Astrocyte (in vitro differentiated cells and primary cell): Measurements from ENCODE around the gene ZNF878. TPM values are rescaled to one million over a fixed set of nuclear protein-coding genes. Genes with fewer than 3 reads are reported as not detected.

Source experiments
- DNase-seq: peaks from one replicate; pipeline ENCODE4 v3.0.0-alpha.2; 2010; ENCODE audit warnings: low read depth
- FAIRE-seq: peaks from 2 replicates; lab custom pipeline; 2011; peaks lifted over from hg19 to GRCh38; lab: Jason Lieb, UNC
- H2AFZ ChIP-seq: 2 replicates; pipeline ENCODE4 v1.6.0; 2012; ENCODE audit warnings: low read depth, low read length, inconsistent platforms
- H3K27ac ChIP-seq: 2 replicates; pipeline ENCODE4 v1.5.1; 2011; ENCODE audit warnings: low read depth, low read length, inconsistent platforms
- H3K27me3 ChIP-seq: 2 replicates; pipeline ENCODE4 v1.6.0; 2011; ENCODE audit warnings: low read length, inconsistent platforms; ENCODE audit not compliant: insufficient read depth
- H3K36me3 ChIP-seq: 2 replicates; pipeline ENCODE4 v1.5.1; 2011; ENCODE audit warnings: low read length, inconsistent platforms; ENCODE audit not compliant: insufficient read depth
- H3K4me1 ChIP-seq: 2 replicates; pipeline ENCODE4 v1.5.1; 2011; ENCODE audit warnings: low read length, inconsistent platforms; ENCODE audit not compliant: insufficient read depth
- H3K4me2 ChIP-seq: 2 replicates; pipeline ENCODE4 v1.6.0; 2012; ENCODE audit warnings: low read length, inconsistent platforms
- H3K4me3 ChIP-seq: 2 replicates; pipeline ENCODE4 v1.5.1; 2011; ENCODE audit warnings: low read depth, mild to moderate bottlenecking, low read length, inconsistent platforms; ENCODE audit not compliant: insufficient read depth
- H3K79me2 ChIP-seq: 2 replicates; pipeline ENCODE4 v1.6.0; 2012; ENCODE audit warnings: mild to moderate bottlenecking, low read length, inconsistent platforms; ENCODE audit not compliant: insufficient read depth
- H3K9ac ChIP-seq: 2 replicates; pipeline ENCODE4 v1.6.0; 2012; ENCODE audit warnings: mild to moderate bottlenecking, low read length, inconsistent platforms
- H3K9me3 ChIP-seq: 2 replicates; pipeline ENCODE4 v1.5.1; 2012; ENCODE audit warnings: low read depth, mild to moderate bottlenecking, low read length, inconsistent platforms; ENCODE audit not compliant: insufficient read depth
- H4K20me1 ChIP-seq: 2 replicates; pipeline ENCODE4 v1.6.0; 2012; ENCODE audit warnings: low read length, inconsistent platforms; ENCODE audit not compliant: insufficient read depth
- H3K27ac Mint-ChIP-seq: one replicate; pipeline ENCODE4 v1.8.0; 2021; ENCODE audit warnings: mild to moderate bottlenecking, mixed read lengths; ENCODE audit not compliant: unreplicated experiment
- H3K27me3 Mint-ChIP-seq: one replicate; pipeline ENCODE4 v1.8.0; 2021; ENCODE audit warnings: low read depth, mixed read lengths; ENCODE audit not compliant: unreplicated experiment
- H3K36me3 Mint-ChIP-seq: one replicate; pipeline ENCODE4 v1.8.0; 2021; ENCODE audit warnings: low read depth, mixed read lengths; ENCODE audit not compliant: unreplicated experiment
- H3K4me1 Mint-ChIP-seq: one replicate; pipeline ENCODE4 v1.8.0; 2021; ENCODE audit warnings: low read depth, mixed read lengths; ENCODE audit not compliant: unreplicated experiment
- H3K4me3 Mint-ChIP-seq: one replicate; pipeline ENCODE4 v1.8.0; 2021; ENCODE audit warnings: mild to moderate bottlenecking, moderate library complexity, mixed read lengths; ENCODE audit not compliant: unreplicated experiment
- H3K9me3 Mint-ChIP-seq: one replicate; pipeline ENCODE4 v1.8.0; 2021; ENCODE audit warnings: mild to moderate bottlenecking, mixed read lengths; ENCODE audit not compliant: unreplicated experiment
- CTCF ChIP-seq: IDR thresholded peaks from 2 replicates; pipeline ENCODE4 v1.5.1; 2011; ENCODE audit warnings: low read depth, mild to moderate bottlenecking, inconsistent platforms, low read length, moderate library complexity; ENCODE audit not compliant: insufficient read depth
- EZH2 ChIP-seq: IDR thresholded peaks from 2 replicates; pipeline ENCODE4 v1.6.1; 2012; ENCODE audit warnings: mild to moderate bottlenecking, low read length, inconsistent platforms; ENCODE audit not compliant: insufficient read depth
- total RNA-seq: library from RNA; stranded (reverse); gene quantifications from 2 replicates; pipeline ENCODE4 v1.2.1, GENCODE V29; 2021

Gene ZNF878
- total RNA-seq, 1 donor from 2014 or later = not detected

- H3K27ac Mint-ChIP-seq = no peak within 1 kb of the TSS
- FAIRE-seq = peak; percentile 56
These were observed 17.3 kb downstream of the ZNF878 start, which contains the start of gene ZNF433 for GRCh38 chr19:12035220-12036172. ZNF433 (minus strand) TSS chr19:12035679; CDS start chr19:12035539, 140 bp downstream.

DNA sequence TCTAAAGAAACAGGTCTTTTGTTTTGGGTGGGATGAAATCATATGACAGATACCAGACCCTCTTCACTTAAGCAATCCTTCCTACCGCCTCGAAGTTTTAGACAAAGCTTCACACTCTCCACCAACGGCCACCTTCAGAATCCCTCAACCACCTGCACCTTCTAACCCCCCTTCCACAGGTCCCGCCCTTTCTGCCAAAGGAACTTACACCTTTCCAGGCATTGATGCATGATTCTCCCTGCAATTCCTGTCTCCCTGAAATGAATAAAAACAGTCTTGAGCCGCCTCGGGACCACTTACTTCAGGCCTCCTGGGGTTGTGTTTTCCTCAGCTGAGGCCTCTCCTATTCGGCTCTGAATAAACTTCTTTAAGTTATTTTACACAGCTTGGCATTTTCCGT, 18.1 kb downstream of the ZNF878 start:
- no peak for DNase-seq
- no peaks in the 10 kb centered on the region for H3K36me3 Mint-ChIP-seq

More at GRCh38 chr19:12035220-12036172, 17.3 kb downstream of the ZNF878 start, which contains the start of gene ZNF433:
- H2AFZ ChIP-seq = peak within 1 kb of the TSS; percentile 95
- H3K9me3 Mint-ChIP-seq = peaks cover 17% of the 10 kb centered on the region
- peak within 1 kb of the TSS; percentile 79 for H3K27ac ChIP-seq
- no peaks in the 10 kb centered on the region for H3K36me3 ChIP-seq
- H3K79me2 ChIP-seq = peaks cover 3% of the 10 kb centered on the region
- H3K4me1 ChIP-seq = no peaks in the 10 kb centered on the region
- TF ChIP-seq EZH2 (no peak), CTCF (no peak)
- peak within 1 kb of the TSS; percentile 70 for H3K4me3 ChIP-seq
- H4K20me1 ChIP-seq = no peaks in the 10 kb centered on the region
- no peak within 1 kb of the TSS for H3K4me3 Mint-ChIP-seq
- H3K9ac ChIP-seq = peak within 1 kb of the TSS; percentile 95
- H3K4me2 ChIP-seq = peak within 1 kb of the TSS; percentile 93
- H3K27me3 ChIP-seq = no peaks in the 10 kb centered on the region
- no peaks in the 10 kb centered on the region for H3K4me1 Mint-ChIP-seq
- no peaks in the 10 kb centered on the region for H3K27me3 Mint-ChIP-seq
- peak; percentile 66 for DNase-seq
- H3K36me3 Mint-ChIP-seq = no peaks in the 10 kb centered on the region
- H3K9me3 ChIP-seq = no peaks in the 10 kb centered on the region

More for the DNA sequence above, 18.1 kb downstream of the ZNF878 start:
- Histone ChIP-seq H3K9me3 (no peaks in the 10 kb centered on the region), H3K4me3 (peak overlapping the region; percentile 70), H3K27me3 (no peaks in the 10 kb centered on the region), H3K4me1 (no peaks in the 10 kb centered on the region), H3K4me2 (peak overlapping the region; percentile 93), H3K79me2 (peaks cover 4% of the 10 kb centered on the region), H3K27ac (no peak overlapping the region), H3K9ac (peak overlapping the region; percentile 95), H2AFZ (no peak overlapping the region), H4K20me1 (no peaks in the 10 kb centered on the region), H3K36me3 (no peaks in the 10 kb centered on the region)
- TF ChIP-seq EZH2 = no peak
- no peak for TF ChIP-seq CTCF
- Mint-ChIP-seq H3K27ac (no peak overlapping the region), H3K4me3 (no peak overlapping the region), H3K9me3 (peaks cover 19% of the 10 kb centered on the region), H3K4me1 (no peaks in the 10 kb centered on the region), H3K27me3 (no peaks in the 10 kb centered on the region)
- no peak for FAIRE-seq
